D721Med (cell line): ENCODE measurements around the gene SPG7.

Experiments used
- DNase-seq: peaks from one replicate; pipeline ENCODE4 v3.0.0; 2011; ENCODE audit warnings: low spot score; ENCODE audit not compliant: insufficient read length
- FAIRE-seq: peaks from 2 replicates; lab custom pipeline; 2011; peaks lifted over from hg19 to GRCh38; lab: Jason Lieb, UNC
- TF ChIP-seq, protein P1 (sequence below): IDR thresholded peaks from 2 replicates; pipeline ENCODE4 v1.5.1; 2012; ENCODE audit warnings: mild to moderate bottlenecking, control low read depth; ENCODE audit not compliant: insufficient read depth; ENCODE audit errors: missing control alignments

SPG7 gene

DNA sequence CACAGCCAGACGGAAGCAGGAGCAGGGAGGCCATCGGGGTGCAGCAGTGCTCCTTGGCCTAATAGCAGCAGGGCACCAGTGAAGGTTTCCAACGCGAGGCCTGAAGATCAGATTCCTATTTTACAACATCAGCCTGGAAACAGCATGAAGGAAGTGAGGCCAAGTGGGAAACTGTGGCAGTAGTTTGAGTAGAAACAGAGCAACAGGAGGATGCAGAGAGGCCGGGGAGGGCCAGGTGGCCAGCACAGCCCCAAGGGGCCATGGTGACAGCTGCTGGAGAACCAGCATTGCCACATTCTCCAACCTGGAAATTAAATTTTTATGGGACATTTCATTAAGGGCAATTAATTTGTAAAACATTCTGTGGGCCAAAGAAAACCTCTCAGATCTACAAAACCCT lies 14.4 kb upstream of the SPG7 start:
- no peak for DNase-seq
- no peak for FAIRE-seq
- TF ChIP-seq, protein P1, sequence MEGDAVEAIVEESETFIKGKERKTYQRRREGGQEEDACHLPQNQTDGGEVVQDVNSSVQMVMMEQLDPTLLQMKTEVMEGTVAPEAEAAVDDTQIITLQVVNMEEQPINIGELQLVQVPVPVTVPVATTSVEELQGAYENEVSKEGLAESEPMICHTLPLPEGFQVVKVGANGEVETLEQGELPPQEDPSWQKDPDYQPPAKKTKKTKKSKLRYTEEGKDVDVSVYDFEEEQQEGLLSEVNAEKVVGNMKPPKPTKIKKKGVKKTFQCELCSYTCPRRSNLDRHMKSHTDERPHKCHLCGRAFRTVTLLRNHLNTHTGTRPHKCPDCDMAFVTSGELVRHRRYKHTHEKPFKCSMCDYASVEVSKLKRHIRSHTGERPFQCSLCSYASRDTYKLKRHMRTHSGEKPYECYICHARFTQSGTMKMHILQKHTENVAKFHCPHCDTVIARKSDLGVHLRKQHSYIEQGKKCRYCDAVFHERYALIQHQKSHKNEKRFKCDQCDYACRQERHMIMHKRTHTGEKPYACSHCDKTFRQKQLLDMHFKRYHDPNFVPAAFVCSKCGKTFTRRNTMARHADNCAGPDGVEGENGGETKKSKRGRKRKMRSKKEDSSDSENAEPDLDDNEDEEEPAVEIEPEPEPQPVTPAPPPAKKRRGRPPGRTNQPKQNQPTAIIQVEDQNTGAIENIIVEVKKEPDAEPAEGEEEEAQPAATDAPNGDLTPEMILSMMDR, result no peak

DNA sequence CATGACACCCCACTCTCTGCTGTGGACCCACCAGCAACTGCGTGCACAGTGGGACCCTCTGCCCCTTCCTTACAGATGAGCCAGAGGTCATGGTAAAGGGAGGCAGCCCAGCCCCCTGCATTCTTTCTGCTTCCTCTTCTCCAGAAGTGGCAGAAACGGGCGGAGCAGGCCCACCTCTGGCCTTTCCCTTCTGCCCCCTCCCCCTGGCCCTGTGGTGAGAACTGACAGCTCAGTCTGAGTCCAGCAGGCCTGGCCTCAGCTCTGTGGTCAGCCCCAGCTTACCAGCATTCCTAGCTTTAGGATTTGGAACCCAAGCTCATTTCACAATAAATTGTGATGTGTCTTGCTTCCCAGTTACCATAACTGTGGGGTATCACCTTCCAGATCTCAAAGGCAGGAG lies 13.1 kb upstream of the SPG7 start:
- TF ChIP-seq, protein P1, result no peak
- FAIRE-seq, result no peak
- no peak for DNase-seq

DNA sequence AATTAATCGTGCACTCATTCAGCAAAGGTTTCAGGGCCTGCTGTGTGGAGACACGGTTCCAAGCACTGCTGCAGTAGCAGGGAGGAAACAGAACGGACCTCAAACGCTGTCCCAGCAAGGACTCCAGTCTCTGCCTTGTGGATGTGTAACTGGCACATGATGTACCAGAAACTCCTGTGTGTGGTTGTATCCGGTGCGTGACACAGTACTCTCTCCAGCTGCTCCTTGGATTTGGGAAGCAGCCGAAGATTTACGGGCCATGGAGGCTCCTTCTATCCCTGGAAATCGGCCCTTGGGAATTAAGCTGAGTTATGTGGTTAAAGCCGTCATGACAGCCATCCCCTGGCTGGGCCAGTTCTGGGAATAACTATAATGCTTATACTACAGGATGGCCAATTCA lies 9.4 kb upstream of the SPG7 start:
- no peak for FAIRE-seq
- DNase-seq, result no peak
- TF ChIP-seq, protein P1, result no peak

DNA sequence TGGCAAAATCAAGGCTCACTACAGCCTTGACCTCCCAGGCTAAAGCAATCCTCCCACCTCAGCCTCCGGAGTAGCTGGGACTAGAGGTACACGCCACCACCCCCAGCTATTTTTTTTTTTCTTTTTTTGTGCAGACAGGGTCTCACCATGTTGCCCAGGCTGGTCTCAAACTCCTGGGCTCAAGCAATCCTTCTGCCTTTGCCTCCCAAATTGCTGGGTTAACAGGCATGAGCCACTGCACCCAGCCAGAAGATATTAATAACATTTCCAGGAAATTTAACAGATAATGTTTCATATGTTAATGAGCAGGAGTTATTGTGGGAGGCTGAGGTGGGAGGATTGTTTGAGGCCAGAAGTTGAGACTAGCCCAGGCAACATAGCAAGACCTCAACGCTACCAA lies 8.4 kb upstream of the SPG7 start:
- no peak for FAIRE-seq
- TF ChIP-seq, protein P1, result no peak
- no peak for DNase-seq

DNA sequence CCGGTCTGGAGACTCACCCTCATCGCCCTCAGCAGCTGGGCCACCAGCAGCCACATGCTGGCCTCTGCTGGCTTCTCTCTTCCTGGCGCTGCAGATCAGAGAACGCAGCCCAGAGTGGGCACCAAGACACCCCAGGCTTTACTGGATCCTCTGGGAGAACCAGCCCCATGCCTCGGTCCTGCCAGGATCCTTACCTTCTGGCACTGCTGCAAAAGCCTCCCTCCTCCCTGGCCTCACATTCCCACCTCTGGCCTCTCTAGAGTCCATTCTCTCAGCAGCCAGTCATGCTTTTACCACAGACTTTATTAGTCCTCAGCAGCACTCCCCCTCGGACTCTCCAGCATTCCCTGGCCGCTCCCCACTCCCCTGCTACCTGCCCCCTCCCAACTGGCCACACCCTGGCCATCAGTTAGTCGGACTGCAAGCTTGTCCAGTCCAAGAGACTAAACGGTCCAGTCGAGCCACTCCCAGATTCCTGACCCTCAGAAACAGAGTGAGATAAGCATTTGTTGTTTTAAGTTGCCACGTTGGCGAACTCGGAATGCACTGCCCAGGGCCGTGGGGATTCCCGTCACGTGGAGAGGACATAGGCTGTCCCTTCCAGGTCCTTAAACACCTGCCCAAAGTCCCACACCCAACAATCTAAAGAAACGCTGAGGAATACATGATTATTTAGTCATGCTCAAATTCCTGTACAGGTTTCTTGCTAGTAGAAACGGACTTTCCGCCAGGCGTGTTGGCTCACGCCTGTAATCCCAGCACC lies 5.9 kb upstream of the SPG7 start:
- no peak for FAIRE-seq
- TF ChIP-seq, protein P1, result no peak
- DNase-seq, result no peak

DNA sequence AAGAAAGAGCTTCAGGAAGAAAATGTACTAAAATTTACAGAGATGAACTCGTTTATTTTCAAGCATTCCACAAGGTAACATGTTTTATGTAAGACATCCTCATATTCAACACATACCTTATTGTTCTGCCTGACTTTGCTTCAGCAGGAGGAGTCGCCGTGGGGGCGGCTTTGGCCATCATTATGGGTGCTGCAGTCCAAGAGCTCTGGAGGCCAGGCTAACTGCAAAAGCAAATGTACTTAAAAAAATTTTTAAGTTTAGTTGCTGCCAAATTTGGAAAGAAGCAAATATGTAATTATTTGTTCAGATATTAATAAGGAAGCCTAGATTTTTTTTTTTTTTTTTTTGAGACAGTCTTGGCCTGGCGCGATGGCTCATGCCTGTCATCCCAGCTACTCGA lies 4.1 kb upstream of the SPG7 start:
- FAIRE-seq (no peak), DNase-seq (no peak)
- TF ChIP-seq, protein P1, result no peak
